ENCODE measurements around the gene MROH7. TPM values are rescaled to one million over a fixed set of nuclear protein-coding genes. Genes with fewer than 3 reads are reported as not detected.

Gene MROH7
- total and polyA plus RNA-seq, 2 donors from 2014 or later = 3.8 to 5.4 TPM

DNA sequence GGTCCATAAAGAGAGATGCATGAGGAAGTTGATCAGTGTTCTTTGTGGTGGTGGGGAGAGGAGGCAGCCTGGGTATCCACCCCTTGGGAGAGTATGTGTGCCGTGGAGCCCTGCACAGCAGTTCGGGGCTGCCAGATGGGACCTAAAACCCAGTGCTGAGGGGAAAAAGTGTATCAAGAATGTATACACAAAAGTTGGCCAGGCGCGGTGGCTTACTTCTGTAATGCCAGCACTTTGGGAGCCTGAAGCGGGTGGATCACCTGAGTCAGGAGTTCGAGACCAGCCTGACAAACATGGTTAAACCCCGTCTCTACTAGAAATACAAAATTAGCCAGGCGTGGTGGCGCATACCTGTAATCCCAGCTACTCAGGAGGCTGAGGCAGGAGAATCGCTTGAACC lies 70.0 kb downstream of the MROH7 start:
- Histone ChIP-seq H3K4me1 (ENCODE audit: control insufficient read depth in 2 of 3, insufficient read depth in 2 of 3, low read depth in 1 of 3, low read length in 3 of 3) (peaks cover 0 to 5% (median 5%) of the 10 kb centered on the region in 3 donors), H3K9me3 (ENCODE audit: control insufficient read depth in 2 of 3, insufficient read depth in 1 of 3, low read length in 3 of 3) (no peaks in the 10 kb centered on the region), H3K27me3 (ENCODE audit: control insufficient read depth, insufficient read depth, low read length) (no peaks in the 10 kb centered on the region), H3K27ac (ENCODE audit: low read depth in 2 of 2, low read length in 2 of 2) (no peak overlapping the region), H3K4me3 (ENCODE audit: low read length in 3 of 3) (no peak overlapping the region), H3K36me3 (ENCODE audit: control insufficient read depth in 2 of 3, insufficient read depth in 3 of 3, low read length in 3 of 3) (no peaks in the 10 kb centered on the region), H3K9ac (ENCODE audit: low read length in 3 of 3) (no peak overlapping the region)
- FAIRE-seq (no peak), DNase-seq (no peak)
- intact Hi-C loops (cut with DNase I) = no loop called here
- TF ChIP-seq, protein P1, sequence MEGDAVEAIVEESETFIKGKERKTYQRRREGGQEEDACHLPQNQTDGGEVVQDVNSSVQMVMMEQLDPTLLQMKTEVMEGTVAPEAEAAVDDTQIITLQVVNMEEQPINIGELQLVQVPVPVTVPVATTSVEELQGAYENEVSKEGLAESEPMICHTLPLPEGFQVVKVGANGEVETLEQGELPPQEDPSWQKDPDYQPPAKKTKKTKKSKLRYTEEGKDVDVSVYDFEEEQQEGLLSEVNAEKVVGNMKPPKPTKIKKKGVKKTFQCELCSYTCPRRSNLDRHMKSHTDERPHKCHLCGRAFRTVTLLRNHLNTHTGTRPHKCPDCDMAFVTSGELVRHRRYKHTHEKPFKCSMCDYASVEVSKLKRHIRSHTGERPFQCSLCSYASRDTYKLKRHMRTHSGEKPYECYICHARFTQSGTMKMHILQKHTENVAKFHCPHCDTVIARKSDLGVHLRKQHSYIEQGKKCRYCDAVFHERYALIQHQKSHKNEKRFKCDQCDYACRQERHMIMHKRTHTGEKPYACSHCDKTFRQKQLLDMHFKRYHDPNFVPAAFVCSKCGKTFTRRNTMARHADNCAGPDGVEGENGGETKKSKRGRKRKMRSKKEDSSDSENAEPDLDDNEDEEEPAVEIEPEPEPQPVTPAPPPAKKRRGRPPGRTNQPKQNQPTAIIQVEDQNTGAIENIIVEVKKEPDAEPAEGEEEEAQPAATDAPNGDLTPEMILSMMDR (IDR thresholded peaks at IDR 0.05; ENCODE audit: borderline replicate concordance, extremely low read depth, insufficient read depth) = no peak

DNA sequence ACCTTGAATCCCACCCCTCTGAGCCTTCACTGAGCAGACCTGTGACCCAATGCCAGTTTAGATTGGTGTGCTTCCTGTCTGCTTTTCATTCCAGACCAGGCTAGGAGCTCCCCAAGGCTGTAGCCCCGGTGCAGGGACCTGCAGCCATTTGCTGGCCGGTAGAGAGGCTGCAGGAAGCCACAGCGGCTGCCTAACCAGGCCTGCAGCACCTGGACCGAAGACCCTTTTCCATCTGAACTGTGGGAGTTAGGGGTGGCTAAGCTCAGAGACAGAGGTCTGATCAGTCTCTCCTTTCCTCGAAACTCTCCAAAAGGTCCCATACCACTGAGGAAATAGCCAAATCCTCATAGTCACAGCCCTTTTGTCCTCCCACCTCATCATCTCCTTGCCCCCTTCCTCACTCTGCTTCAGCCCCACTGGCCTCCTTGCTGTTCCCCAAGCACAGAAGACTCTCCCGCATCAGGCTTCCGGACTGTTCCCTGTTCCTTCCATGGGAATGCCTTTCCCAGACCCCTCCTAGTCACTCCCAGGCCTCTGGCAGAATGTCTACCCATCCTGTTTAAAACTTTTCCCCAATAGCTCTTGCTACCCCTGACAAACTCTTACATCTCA lies 73.4 kb downstream of the MROH7 start:
- Histone ChIP-seq H3K9ac (ENCODE audit: low read length in 3 of 3) (peak overlapping the region in 2 of 3 donors; percentile 3 to 13), H3K36me3 (ENCODE audit: control insufficient read depth in 2 of 3, insufficient read depth in 3 of 3, low read length in 3 of 3) (peaks cover 0 to 5% (median 4%) of the 10 kb centered on the region in 3 donors), H3K27ac (ENCODE audit: low read depth in 2 of 2, low read length in 2 of 2) (no peak overlapping the region), H3K4me3 (ENCODE audit: low read length in 3 of 3) (peak overlapping the region; percentile 36 to 85 (median 50)), H3K27me3 (ENCODE audit: control insufficient read depth, insufficient read depth, low read length) (no peaks in the 10 kb centered on the region), H3K4me1 (ENCODE audit: control insufficient read depth in 2 of 3, insufficient read depth in 2 of 3, low read depth in 1 of 3, low read length in 3 of 3) (peaks cover 0 to 9% (median 7%) of the 10 kb centered on the region in 3 donors), H3K9me3 (ENCODE audit: control insufficient read depth in 2 of 3, insufficient read depth in 1 of 3, low read length in 3 of 3) (no peaks in the 10 kb centered on the region)
- DNase-seq = no peak
- FAIRE-seq = no peak
- TF ChIP-seq, protein P1 (IDR thresholded peaks at IDR 0.05; ENCODE audit: borderline replicate concordance, extremely low read depth, insufficient read depth) = no peak
- intact Hi-C loops (cut with DNase I) = no loop called here

DNA sequence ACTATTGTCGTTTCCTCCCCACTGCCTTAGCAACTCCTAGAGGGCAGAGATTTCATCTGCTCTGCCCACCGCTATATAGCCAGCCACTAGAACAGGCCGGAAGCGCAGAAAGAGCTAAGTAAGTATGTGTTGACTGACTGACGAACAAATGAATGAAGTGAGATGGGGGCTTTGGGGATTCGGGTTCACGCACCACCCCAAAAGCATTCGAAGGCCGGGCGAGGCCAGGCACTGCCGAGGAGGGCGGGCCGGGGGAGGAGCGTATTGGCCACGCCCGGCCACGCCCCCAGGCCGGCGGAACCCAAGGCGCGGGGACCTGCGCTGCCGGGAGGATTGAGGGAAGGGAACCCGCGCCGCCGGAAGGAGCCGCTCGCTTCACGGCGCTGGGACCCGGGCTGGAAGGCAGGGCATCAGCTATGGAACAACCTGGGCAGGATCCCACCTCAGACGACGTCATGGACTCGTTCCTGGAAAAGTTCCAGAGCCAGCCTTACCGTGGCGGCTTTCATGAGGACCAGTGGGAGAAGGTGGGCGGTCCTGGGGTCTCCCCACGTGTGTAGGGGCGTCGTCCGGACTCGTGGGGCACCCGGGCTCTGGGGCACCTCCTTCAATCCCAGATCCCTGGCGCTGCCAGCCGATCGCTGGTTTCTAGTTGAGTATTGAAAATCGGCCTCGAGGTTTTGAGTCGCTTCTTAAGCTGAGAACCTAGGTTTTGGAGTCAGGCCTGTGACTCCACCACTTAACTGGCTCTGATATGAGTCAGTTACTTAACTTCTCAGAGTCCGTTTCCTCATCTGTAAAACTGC lies 74.1 kb downstream of the MROH7 start, which contains the start of gene TTC4:
TSS of gene TTC4 (plus strand) at position 369 of the 806 bp plus-strand sequence. CDS start at position 417, 48 bp downstream.
- no peak within 1 kb of the TSS for H3K27ac ChIP-seq (ENCODE audit: low read depth in 2 of 2, low read length in 2 of 2)
- TF ChIP-seq, protein P1 (IDR thresholded peaks at IDR 0.05; ENCODE audit: borderline replicate concordance, extremely low read depth, insufficient read depth) = no peak
- peak within 1 kb of the TSS; percentile 70 to 85 (median 83) for H3K4me3 ChIP-seq (ENCODE audit: low read length in 3 of 3)
- H3K9me3 ChIP-seq (ENCODE audit: control insufficient read depth in 2 of 3, insufficient read depth in 1 of 3, low read length in 3 of 3) = no peaks in the 10 kb centered on the region
- H3K4me1 ChIP-seq (ENCODE audit: control insufficient read depth in 2 of 3, insufficient read depth in 2 of 3, low read depth in 1 of 3, low read length in 3 of 3) = peaks cover 0 to 9% (median 7%) of the 10 kb centered on the region in 3 donors
- DNase-seq (peak; percentile 80 to 94 (median 90)), FAIRE-seq (no peak)
- no peaks in the 10 kb centered on the region for H3K27me3 ChIP-seq (ENCODE audit: control insufficient read depth, insufficient read depth, low read length)
- H3K36me3 ChIP-seq (ENCODE audit: control insufficient read depth in 2 of 3, insufficient read depth in 3 of 3, low read length in 3 of 3) = peaks cover 0 to 5% (median 4%) of the 10 kb centered on the region in 3 donors
- peak within 1 kb of the TSS; percentile 71 to 79 (median 79) for H3K9ac ChIP-seq (ENCODE audit: low read length in 3 of 3)
- intact Hi-C loops (cut with DNase I) = no loop called here
